Smooth muscle cell of the pulmonary artery (primary cell): ENCODE results near the gene SMARCAL1. TPM values are rescaled to one million over a fixed set of nuclear protein-coding genes. Genes with fewer than 3 reads are reported as not detected.

Experiments
- total RNA-seq: library from RNA; depleted of rRNA; stranded (reverse); fragments of >200 nt; gene quantifications from 2 replicates; pipeline ENCODE4 v1.2.3, GENCODE V29; 2014

Gene SMARCAL1
- 18.0 and 22.2 TPM in 2 replicates for total RNA-seq

DNA sequence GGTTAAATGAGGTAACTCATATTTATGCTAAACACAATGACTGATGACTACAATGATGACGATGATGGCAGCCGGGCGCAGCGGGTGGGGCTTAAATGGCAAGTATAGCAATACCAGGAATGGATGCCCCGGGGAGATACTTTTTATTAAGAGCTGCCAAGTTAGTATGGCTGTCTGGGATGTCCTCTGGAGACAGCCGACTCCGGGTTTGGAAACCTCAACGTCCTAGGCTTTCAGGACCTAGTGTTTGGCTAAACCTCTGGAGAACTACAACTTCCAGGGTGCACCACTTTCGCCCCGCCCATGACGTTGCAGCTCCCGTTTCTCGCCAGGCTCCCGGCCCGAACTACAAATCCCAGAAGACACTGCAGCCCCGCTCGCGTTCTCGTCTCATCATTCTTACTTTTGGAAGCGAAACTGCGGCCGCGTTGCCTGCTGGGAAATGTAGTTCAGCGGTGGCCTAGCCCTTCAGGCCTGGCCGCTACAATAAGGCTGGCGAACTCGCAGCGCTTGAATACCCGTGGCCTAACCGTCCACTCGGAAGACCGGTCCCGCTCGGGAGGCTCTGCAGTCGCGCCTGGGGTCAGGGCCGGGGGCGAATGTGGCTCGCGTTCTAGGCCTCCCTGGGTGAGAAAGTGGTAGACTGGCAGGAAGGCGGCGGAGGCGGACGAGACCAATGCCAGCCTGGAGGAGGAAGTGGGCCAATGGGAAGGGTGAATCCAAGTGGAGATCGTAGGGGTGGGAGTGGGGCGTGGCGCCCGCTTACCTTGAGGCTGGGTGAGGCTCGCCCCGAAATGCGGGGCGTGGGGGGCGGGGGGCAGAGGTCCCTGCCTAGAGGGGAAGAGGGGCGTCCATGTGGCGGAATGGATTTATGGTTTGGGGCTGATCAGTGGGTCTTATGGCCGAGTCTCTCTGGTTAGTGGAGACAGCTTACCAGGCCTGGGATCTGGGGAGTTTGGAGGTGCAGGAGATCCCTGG lies at the start of gene SMARCAL1:
Gene SMARCAL1 (plus strand): TSS at position 463 of the 978 bp plus-strand sequence. CDS start 2,221 bp downstream, outside the sequence.

GRCh38 chr2:216371721-216372702 lies 40.3 kb upstream of the SMARCAL1 start, which contains the start of gene MARCHF4:
Gene MARCHF4, minus strand, starts transcription at chr2:216372483. Its CDS starts 2,223 bp downstream, at chr2:216370260.

GRCh38 chr2:216498379-216499352 lies 86.4 kb downstream of the SMARCAL1 start, which contains the start of gene RPL37A:
Gene RPL37A, plus strand, starts transcription at chr2:216498844. Its CDS starts 31 bp downstream, at chr2:216498875.

Other genes with a start within 250 kb of the SMARCAL1 start
- gene MARCHF4, start 40.0 kb upstream of the SMARCAL1 start, total RNA-seq: 3.6 and 8.0 TPM in 2 replicates
- 1,530 and 1,551 TPM in 2 replicates for gene RPL37A, start 86.4 kb downstream of the SMARCAL1 start, total RNA-seq
- gene IGFBP2, start 220.9 kb downstream of the SMARCAL1 start, total RNA-seq: 705 and 731 TPM in 2 replicates